HG03097 (cell line): ENCODE measurements around the gene ZBTB8B.

ENCODE experiments used
- ATAC-seq: cut with Tn5 transposase; IDR thresholded peaks from one replicate; pipeline ENCODE4 v1.9.1; 2021; ENCODE audit not compliant: unreplicated experiment, low FRiP score

ZBTB8B gene

GRCh38 chr1:32503153-32503552 is 38.3 kb downstream of the ZBTB8B start:
- no peak for ATAC-seq

- no peak for ATAC-seq
Observed at GRCh38 chr1:32507021-32507420, 42.1 kb downstream of the ZBTB8B start.

GRCh38 chr1:32508761-32509160 is 43.9 kb downstream of the ZBTB8B start:
- ATAC-seq: no peak

GRCh38 chr1:32509939-32510338 is 45.1 kb downstream of the ZBTB8B start:
- no peak for ATAC-seq
